Mesenchymal stem cell (in vitro differentiated cells and primary cell): ENCODE measurements around the gene ADCY1.

Source experiments
- DNase-seq: peaks from one replicate; pipeline ENCODE4 v3.0.0-alpha.2; 2013
- H2AFZ ChIP-seq: one replicate; pipeline ENCODE4 v1.6.1; 2013; ENCODE audit warnings: low read depth, mild to moderate bottlenecking, control low read depth, inconsistent platforms, low read length, moderate library complexity
- H2AK5ac ChIP-seq: 2 replicates; pipeline ENCODE4 v1.6.1; 2013; ENCODE audit warnings: low read length, moderate library complexity, mild to moderate bottlenecking, inconsistent platforms; ENCODE audit not compliant: severe bottlenecking
- H2BK120ac ChIP-seq: one replicate; pipeline ENCODE4 v1.6.1; 2013; ENCODE audit warnings: low read depth, mild to moderate bottlenecking, inconsistent platforms, low read length, moderate library complexity
- H2BK12ac ChIP-seq, 2 experiments: one replicate each; pipeline ENCODE4 v1.6.1; 2013; ENCODE audit warnings: inconsistent platforms in 2 of 2, low read length in 2 of 2, mild to moderate bottlenecking in 2 of 2, moderate library complexity in 2 of 2, control low read depth in 1 of 2
- H2BK15ac ChIP-seq: one replicate; pipeline ENCODE4 v1.6.1; 2013; ENCODE audit warnings: mild to moderate bottlenecking, low read depth, inconsistent platforms; ENCODE audit not compliant: poor library complexity, severe bottlenecking
- H2BK5ac ChIP-seq: 2 replicates; pipeline ENCODE4 v1.6.1; 2013; ENCODE audit warnings: low read depth, mild to moderate bottlenecking, low read length, control low read depth, inconsistent platforms; ENCODE audit not compliant: poor library complexity, severe bottlenecking
- H3K14ac ChIP-seq, 2 experiments: one replicate each; pipeline ENCODE4 v1.6.1; 2013; ENCODE audit warnings: inconsistent platforms in 2 of 2, low read length in 2 of 2, control low read depth in 1 of 2, mild to moderate bottlenecking in 1 of 2, moderate library complexity in 1 of 2
- H3K18ac ChIP-seq, 2 experiments: one replicate each; pipeline ENCODE4 v1.6.1; 2013; ENCODE audit warnings: inconsistent platforms in 2 of 2, low read length in 2 of 2, control low read depth in 1 of 2, low read depth in 1 of 2, mild to moderate bottlenecking in 1 of 2
- H3K23ac ChIP-seq, 2 experiments: one replicate each; pipeline ENCODE4 v1.6.1; 2013; ENCODE audit warnings: inconsistent platforms in 2 of 2, low read length in 2 of 2, mild to moderate bottlenecking in 2 of 2, moderate library complexity in 2 of 2, control low read depth in 1 of 2
- H3K27ac ChIP-seq: 2 replicates; pipeline ENCODE4 v1.5.1; 2013; ENCODE audit warnings: mild to moderate bottlenecking, moderate library complexity, low read length, control low read depth, inconsistent platforms; ENCODE audit not compliant: poor library complexity, severe bottlenecking
- H3K27me3 ChIP-seq, 2 experiments: 2 replicates each; pipeline versions ENCODE4 v1.6.1 to v1.7.0; 2013; ENCODE audit warnings: low read length in 2 of 2, mild to moderate bottlenecking in 2 of 2, moderate library complexity in 2 of 2, control low read depth in 1 of 2, inconsistent platforms in 1 of 2; ENCODE audit not compliant: control insufficient read depth in 1 of 2, insufficient read depth in 1 of 2
- H3K36me3 ChIP-seq, 2 experiments: 2 replicates each; pipeline versions ENCODE4 v1.6.1 to v1.7.0; 2013; ENCODE audit warnings: low read length in 2 of 2, control low read depth in 1 of 2, inconsistent platforms in 1 of 2, low read depth in 1 of 2, mild to moderate bottlenecking in 1 of 2; ENCODE audit not compliant: insufficient read depth in 2 of 2, control insufficient read depth in 1 of 2
- H3K4ac ChIP-seq, 2 experiments: one replicate each; pipeline ENCODE4 v1.6.1; 2013; ENCODE audit warnings: inconsistent platforms in 2 of 2, low read length in 2 of 2, mild to moderate bottlenecking in 2 of 2, moderate library complexity in 2 of 2, control low read depth in 1 of 2, low read depth in 1 of 2
- H3K4me1 ChIP-seq: 2 replicates; pipeline ENCODE4 v1.6.1; 2013; ENCODE audit warnings: low read depth, low read length, control low read depth; ENCODE audit not compliant: control insufficient read depth, insufficient read depth
- H3K4me2 ChIP-seq: 2 replicates; pipeline ENCODE4 v1.6.1; 2013; ENCODE audit warnings: low read length, mild to moderate bottlenecking, inconsistent platforms; ENCODE audit not compliant: poor library complexity, severe bottlenecking
- H3K4me3 ChIP-seq, 2 experiments: 2 replicates each; pipeline versions ENCODE4 v1.5.1 to v1.7.0; 2013; ENCODE audit warnings: low read length in 2 of 2, mild to moderate bottlenecking in 2 of 2, control low read depth in 1 of 2, low read depth in 1 of 2; ENCODE audit not compliant: insufficient read depth in 1 of 2
- H3K79me1 ChIP-seq: replicated peaks from 2 replicates; pipeline ENCODE4 v1.6.1; 2013; ENCODE audit warnings: mild to moderate bottlenecking, control low read depth, low read length, inconsistent platforms; ENCODE audit not compliant: poor library complexity, severe bottlenecking
- H3K9ac ChIP-seq: 2 replicates; pipeline ENCODE4 v1.7.0; 2013; ENCODE audit warnings: mild to moderate bottlenecking, low read length, moderate library complexity
- H3K9me3 ChIP-seq: 2 replicates; pipeline ENCODE4 v1.7.0; 2013; ENCODE audit warnings: mild to moderate bottlenecking, low read length; ENCODE audit not compliant: control insufficient read depth
- H4K8ac ChIP-seq: one replicate; pipeline ENCODE4 v1.6.1; 2013; ENCODE audit warnings: inconsistent platforms, mild to moderate bottlenecking, low read length, moderate library complexity
- H4K91ac ChIP-seq: one replicate; pipeline ENCODE4 v1.6.1; 2013; ENCODE audit warnings: mild to moderate bottlenecking, low read length, inconsistent platforms
- WGBS: methylation state at CpG from one replicate; pipeline ENCODE4 v1.1.7; 2013; ENCODE audit warnings: mixed read lengths; 5-methylcytosine and 5-hydroxymethylcytosine counted together

The ADCY1 gene

GRCh38 chr7:45654341-45654740, 80.2 kb downstream of the ADCY1 start:
- Histone ChIP-seq H3K4me1 (no peaks in the 10 kb centered on the region), H3K18ac (no peak overlapping the region), H2BK12ac (no peak overlapping the region), H3K4me3 (no peak overlapping the region), H2BK15ac (no peak overlapping the region), H3K4me2 (no peak overlapping the region), H4K91ac (no peak overlapping the region), H3K23ac (no peak overlapping the region), H3K4ac (no peak overlapping the region), H2AFZ (no peak overlapping the region), H3K79me1 (no peaks in the 10 kb centered on the region), H2BK5ac (no peak overlapping the region), H3K14ac (no peak overlapping the region), H3K36me3 (no peaks in the 10 kb centered on the region), H4K8ac (no peak overlapping the region), H2AK5ac (no peak overlapping the region), H3K27ac (no peak overlapping the region), H3K27me3 (peaks cover under 1 to 11% of the 10 kb centered on the region in 2 experiments), H3K9ac (no peak overlapping the region), H3K9me3 (no peaks in the 10 kb centered on the region), H2BK120ac (no peak overlapping the region)
- no peak for DNase-seq
- 87% methylated on average over 5 of the region's 5 CpGs for WGBS

- Histone ChIP-seq H3K4ac (no peak overlapping the region), H3K4me1 (no peaks in the 10 kb centered on the region), H2AFZ (no peak overlapping the region), H2BK5ac (no peak overlapping the region), H3K9me3 (no peaks in the 10 kb centered on the region), H4K8ac (no peak overlapping the region), H3K27ac (no peak overlapping the region), H3K14ac (no peak overlapping the region), H3K18ac (no peak overlapping the region), H3K79me1 (no peaks in the 10 kb centered on the region), H3K9ac (no peak overlapping the region), H2AK5ac (no peak overlapping the region), H2BK15ac (no peak overlapping the region), H3K4me3 (no peak overlapping the region), H4K91ac (no peak overlapping the region), H2BK12ac (no peak overlapping the region), H3K36me3 (no peaks in the 10 kb centered on the region), H3K23ac (no peak overlapping the region), H3K4me2 (no peak overlapping the region), H3K27me3 (peaks cover 4 to 11% of the 10 kb centered on the region in 2 experiments), H2BK120ac (no peak overlapping the region)
- 93% methylated on average over 6 of the region's 10 CpGs for WGBS
- no peak for DNase-seq
Measured at GRCh38 chr7:45655539-45655938, 81.4 kb downstream of the ADCY1 start.

DNA sequence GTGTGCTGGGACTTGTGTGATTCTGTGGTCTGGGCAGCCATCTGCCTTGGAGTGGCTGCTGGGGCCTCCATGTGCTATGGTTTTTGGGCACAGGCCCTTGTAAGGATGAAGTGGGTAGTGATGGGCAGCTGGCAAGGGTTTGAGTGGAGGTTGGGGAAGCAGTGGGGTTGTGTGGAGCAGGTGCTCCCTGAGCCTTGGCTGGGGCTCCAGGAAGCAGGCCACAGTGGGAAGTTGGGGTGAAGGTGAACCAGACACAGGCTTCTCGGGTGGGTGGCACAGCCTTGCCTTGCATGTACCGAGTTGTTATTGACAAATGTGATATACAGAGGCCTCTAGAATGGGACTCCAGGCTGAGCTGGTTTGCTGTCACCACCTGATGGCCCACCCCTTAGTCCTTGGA, 82.3 kb downstream of the ADCY1 start:
- H3K27me3 ChIP-seq = peaks cover 0 to 11% of the 10 kb centered on the region in 2 experiments
- H3K36me3 ChIP-seq = no peaks in the 10 kb centered on the region
- H4K8ac ChIP-seq = no peak overlapping the region
- no peak overlapping the region for H3K4ac ChIP-seq
- H2BK120ac ChIP-seq = no peak overlapping the region
- no peak overlapping the region for H2BK5ac ChIP-seq
- no peak overlapping the region for H3K14ac ChIP-seq
- H2AFZ ChIP-seq = no peak overlapping the region
- no peaks in the 10 kb centered on the region for H3K9me3 ChIP-seq
- 66% methylated on average over 2 of the region's 2 CpGs for WGBS
- H3K27ac ChIP-seq = no peak overlapping the region
- H3K23ac ChIP-seq = no peak overlapping the region
- no peak overlapping the region for H3K18ac ChIP-seq
- no peak overlapping the region for H3K4me2 ChIP-seq
- no peaks in the 10 kb centered on the region for H3K79me1 ChIP-seq
- no peak overlapping the region for H4K91ac ChIP-seq
- no peak for DNase-seq
- no peak overlapping the region for H3K9ac ChIP-seq
- H2AK5ac ChIP-seq = no peak overlapping the region
- H2BK15ac ChIP-seq = no peak overlapping the region
- no peak overlapping the region for H3K4me3 ChIP-seq
- H3K4me1 ChIP-seq = no peaks in the 10 kb centered on the region
- H2BK12ac ChIP-seq = no peak overlapping the region

DNA sequence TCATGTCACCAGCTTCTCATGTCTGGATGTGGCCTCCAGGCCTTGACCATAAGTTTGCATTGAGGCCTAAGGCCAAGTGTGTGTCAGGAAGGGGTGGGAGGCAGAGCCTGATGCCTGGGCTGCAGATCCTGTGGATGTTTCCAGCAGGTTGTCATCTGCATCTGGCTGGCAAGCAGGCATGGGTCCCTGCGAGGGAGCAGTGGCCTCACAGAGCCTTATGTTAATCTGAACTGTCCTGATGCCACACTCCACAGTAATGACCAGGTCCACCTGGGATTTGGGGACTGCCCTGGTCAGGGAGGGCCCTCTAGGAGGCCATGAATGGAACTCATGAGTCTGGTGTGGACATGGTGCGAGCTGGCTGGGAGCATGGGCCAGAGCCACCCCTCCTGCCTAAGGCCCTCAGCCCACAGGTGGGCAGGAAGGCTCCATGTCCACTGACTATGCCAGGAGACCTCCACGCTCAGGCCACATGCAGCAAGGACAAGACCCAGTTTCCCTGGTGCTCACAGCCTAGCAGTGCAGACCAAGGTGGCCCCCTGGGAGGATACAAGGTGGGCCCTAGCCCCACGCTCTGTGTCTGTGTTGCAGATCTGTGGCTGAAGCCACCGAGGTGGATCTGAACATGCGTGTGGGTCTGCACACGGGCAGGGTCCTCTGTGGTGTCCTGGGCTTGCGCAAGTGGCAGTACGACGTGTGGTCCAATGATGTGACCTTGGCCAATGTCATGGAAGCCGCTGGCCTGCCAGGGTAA, 83.1 kb downstream of the ADCY1 start:
- Histone ChIP-seq H2BK15ac (no peak overlapping the region), H2BK5ac (no peak overlapping the region), H4K91ac (no peak overlapping the region), H4K8ac (no peak overlapping the region), H3K79me1 (no peaks in the 10 kb centered on the region), H3K27me3 (peaks cover 0 to 11% of the 10 kb centered on the region in 2 experiments), H2AK5ac (no peak overlapping the region), H3K9ac (no peak overlapping the region), H3K14ac (no peak overlapping the region), H3K18ac (no peak overlapping the region), H3K23ac (no peak overlapping the region), H3K4ac (no peak overlapping the region), H3K4me1 (no peaks in the 10 kb centered on the region), H3K27ac (no peak overlapping the region), H3K36me3 (no peaks in the 10 kb centered on the region), H3K4me3 (no peak overlapping the region), H2BK12ac (no peak overlapping the region), H3K4me2 (no peak overlapping the region), H2BK120ac (no peak overlapping the region), H2AFZ (no peak overlapping the region), H3K9me3 (no peaks in the 10 kb centered on the region)
- 90% methylated on average over 11 of the region's 11 CpGs for WGBS
- DNase-seq = no peak
